ENCODE measurements around the gene ANKS1A.

ANKS1A gene

DNA sequence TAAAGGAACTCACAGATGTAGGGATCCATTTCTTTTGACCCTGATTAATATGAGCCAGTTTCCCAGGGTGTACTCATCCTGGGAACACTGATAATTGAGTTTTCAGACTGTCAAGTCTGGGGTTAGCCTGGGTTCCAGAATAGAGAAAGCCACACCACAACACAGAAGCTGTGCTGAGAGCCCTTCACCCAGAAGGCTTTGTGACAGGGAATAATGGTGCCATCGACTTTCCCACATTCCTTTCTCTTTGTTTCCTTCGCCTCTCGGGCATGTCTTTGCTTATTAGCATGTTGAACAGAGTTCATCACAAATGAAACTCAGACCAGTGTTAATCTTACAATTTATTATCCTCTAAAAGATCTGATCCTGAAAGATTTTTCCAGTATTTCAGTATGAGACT lies 157.0 kb downstream of the ANKS1A start:
- Histone ChIP-seq H3K27ac (ENCODE audit: low read length) (no peak overlapping the region), H3K27me3 (replicated peaks; ENCODE audit: insufficient read depth, low read length) (no peaks in the 10 kb centered on the region), H3K4me1 (ENCODE audit: low read length) (peaks cover 21% of the 10 kb centered on the region)

DNA sequence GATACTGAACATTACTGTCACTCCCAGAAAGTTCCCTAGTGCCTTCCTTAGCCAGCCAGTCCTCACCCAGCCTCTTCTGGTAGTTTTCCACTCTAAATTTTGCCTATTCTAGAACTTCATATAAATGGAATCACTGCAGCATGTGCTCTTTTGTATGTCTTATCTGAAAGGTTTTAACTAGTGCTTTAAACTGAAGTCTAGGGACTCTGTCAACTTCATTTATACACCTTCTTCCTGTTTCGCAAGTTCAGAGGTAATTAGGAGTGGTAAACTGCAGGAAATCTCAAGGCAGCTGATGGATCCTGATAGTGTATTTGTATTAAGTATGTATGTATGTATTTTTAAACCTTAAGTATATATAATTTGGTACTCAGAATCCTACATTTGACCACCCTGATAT lies 157.8 kb downstream of the ANKS1A start:
- DNase-seq = no peak
- Histone ChIP-seq H2AFZ (ENCODE audit: low read length) (no peak overlapping the region), H3K9me3 (replicated peaks; ENCODE audit: insufficient read depth, low read length) (no peaks in the 10 kb centered on the region), H3K36me3 (replicated peaks; ENCODE audit: insufficient read depth, low read length) (no peaks in the 10 kb centered on the region), H3K27ac (ENCODE audit: low read length) (no peak overlapping the region), H3K9ac (ENCODE audit: low read length) (no peak overlapping the region), H3F3A (ENCODE audit: insufficient read depth, low read length) (peaks cover 8% of the 10 kb centered on the region), H3K79me2 (ENCODE audit: low read length) (no peaks in the 10 kb centered on the region), H3K4me3 (ENCODE audit: low read length) (no peak overlapping the region), H3K9me2 (replicated peaks; ENCODE audit: insufficient read depth, low read length) (no peaks in the 10 kb centered on the region), H3K27me3 (replicated peaks; ENCODE audit: insufficient read depth, low read length) (no peaks in the 10 kb centered on the region), H4K20me1 (ENCODE audit: insufficient read depth, low read length) (no peaks in the 10 kb centered on the region), H3K4me1 (ENCODE audit: low read length) (peaks cover 21% of the 10 kb centered on the region), H3K4me2 (ENCODE audit: low read depth, low read length) (no peak overlapping the region)
- TF ChIP-seq EZH2phosphoT487 (IDR thresholded peaks at IDR 0.05; ENCODE audit: low read length) (no peak), EZH2 (optimal IDR thresholded peaks at IDR 0.05; ENCODE audit: low read depth, low read length) (no peak)
- TF ChIP-seq, protein P1, sequence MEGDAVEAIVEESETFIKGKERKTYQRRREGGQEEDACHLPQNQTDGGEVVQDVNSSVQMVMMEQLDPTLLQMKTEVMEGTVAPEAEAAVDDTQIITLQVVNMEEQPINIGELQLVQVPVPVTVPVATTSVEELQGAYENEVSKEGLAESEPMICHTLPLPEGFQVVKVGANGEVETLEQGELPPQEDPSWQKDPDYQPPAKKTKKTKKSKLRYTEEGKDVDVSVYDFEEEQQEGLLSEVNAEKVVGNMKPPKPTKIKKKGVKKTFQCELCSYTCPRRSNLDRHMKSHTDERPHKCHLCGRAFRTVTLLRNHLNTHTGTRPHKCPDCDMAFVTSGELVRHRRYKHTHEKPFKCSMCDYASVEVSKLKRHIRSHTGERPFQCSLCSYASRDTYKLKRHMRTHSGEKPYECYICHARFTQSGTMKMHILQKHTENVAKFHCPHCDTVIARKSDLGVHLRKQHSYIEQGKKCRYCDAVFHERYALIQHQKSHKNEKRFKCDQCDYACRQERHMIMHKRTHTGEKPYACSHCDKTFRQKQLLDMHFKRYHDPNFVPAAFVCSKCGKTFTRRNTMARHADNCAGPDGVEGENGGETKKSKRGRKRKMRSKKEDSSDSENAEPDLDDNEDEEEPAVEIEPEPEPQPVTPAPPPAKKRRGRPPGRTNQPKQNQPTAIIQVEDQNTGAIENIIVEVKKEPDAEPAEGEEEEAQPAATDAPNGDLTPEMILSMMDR (IDR thresholded peaks at IDR 0.05; ENCODE audit: low read length) = no peak

More for the DNA sequence above, 157.0 kb downstream of the ANKS1A start:
- Histone ChIP-seq H2AFZ (ENCODE audit: low read length) (no peak overlapping the region), H3K36me3 (replicated peaks; ENCODE audit: insufficient read depth, low read length) (no peaks in the 10 kb centered on the region), H3F3A (ENCODE audit: insufficient read depth, low read length) (peaks cover 8% of the 10 kb centered on the region), H3K4me3 (ENCODE audit: low read length) (no peak overlapping the region), H3K79me2 (ENCODE audit: low read length) (no peaks in the 10 kb centered on the region), H3K9me2 (replicated peaks; ENCODE audit: insufficient read depth, low read length) (no peaks in the 10 kb centered on the region), H3K4me2 (ENCODE audit: low read depth, low read length) (no peak overlapping the region), H3K9me3 (replicated peaks; ENCODE audit: insufficient read depth, low read length) (no peaks in the 10 kb centered on the region), H4K20me1 (ENCODE audit: insufficient read depth, low read length) (no peaks in the 10 kb centered on the region), H3K9ac (ENCODE audit: low read length) (no peak overlapping the region)
- TF ChIP-seq EZH2phosphoT487 (IDR thresholded peaks at IDR 0.05; ENCODE audit: low read length) = no peak
- no peak for TF ChIP-seq EZH2 (optimal IDR thresholded peaks at IDR 0.05; ENCODE audit: low read depth, low read length)
- TF ChIP-seq, protein P1 (IDR thresholded peaks at IDR 0.05; ENCODE audit: low read length) = no peak
- no peak for DNase-seq

DNA sequence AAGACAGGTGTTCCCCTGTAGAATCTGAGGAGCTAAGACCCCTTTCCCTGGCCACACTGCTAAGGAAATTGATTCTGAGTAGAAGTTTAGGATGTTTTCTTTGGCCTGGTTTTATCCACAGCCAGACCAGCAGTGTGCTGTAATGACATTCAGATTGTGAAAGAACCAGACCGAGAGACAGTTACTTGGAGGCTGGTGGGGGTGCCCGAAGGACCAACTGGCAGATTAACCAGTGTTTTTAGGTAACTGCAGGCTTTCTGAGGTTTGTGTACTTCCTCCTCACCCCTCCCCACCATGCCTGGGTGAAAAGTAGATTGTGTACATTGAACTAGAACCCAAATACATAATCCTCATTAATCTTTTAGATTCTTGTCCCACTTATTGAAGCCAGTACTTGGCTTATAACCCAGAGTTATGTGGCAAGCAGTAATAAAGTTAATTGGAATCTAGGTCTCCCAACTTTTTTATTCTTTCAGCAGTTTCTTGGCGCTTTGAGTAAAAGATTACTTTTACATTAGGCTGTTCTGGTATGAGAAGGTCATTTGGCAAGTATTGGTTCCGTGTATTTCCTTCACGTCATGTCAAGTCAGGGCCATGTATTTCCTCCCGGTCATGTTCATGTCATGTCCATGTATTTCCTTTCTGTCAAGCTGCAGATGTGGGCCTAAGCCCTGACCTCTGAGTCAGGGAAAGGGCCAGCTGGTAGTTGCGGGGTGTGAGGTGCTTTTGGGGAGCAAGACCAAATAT lies 158.4 kb downstream of the ANKS1A start:
- Histone ChIP-seq H4K20me1 (ENCODE audit: insufficient read depth, low read length) (no peaks in the 10 kb centered on the region), H3F3A (ENCODE audit: insufficient read depth, low read length) (peaks cover 8% of the 10 kb centered on the region), H3K4me3 (ENCODE audit: low read length) (no peak overlapping the region), H3K9ac (ENCODE audit: low read length) (no peak overlapping the region), H3K27me3 (replicated peaks; ENCODE audit: insufficient read depth, low read length) (no peaks in the 10 kb centered on the region), H3K9me2 (replicated peaks; ENCODE audit: insufficient read depth, low read length) (no peaks in the 10 kb centered on the region), H2AFZ (ENCODE audit: low read length) (no peak overlapping the region), H3K79me2 (ENCODE audit: low read length) (no peaks in the 10 kb centered on the region), H3K36me3 (replicated peaks; ENCODE audit: insufficient read depth, low read length) (no peaks in the 10 kb centered on the region), H3K9me3 (replicated peaks; ENCODE audit: insufficient read depth, low read length) (no peaks in the 10 kb centered on the region), H3K4me1 (ENCODE audit: low read length) (peaks cover 21% of the 10 kb centered on the region), H3K4me2 (ENCODE audit: low read depth, low read length) (no peak overlapping the region), H3K27ac (ENCODE audit: low read length) (no peak overlapping the region)
- TF ChIP-seq EZH2 (optimal IDR thresholded peaks at IDR 0.05; ENCODE audit: low read depth, low read length) (no peak), EZH2phosphoT487 (IDR thresholded peaks at IDR 0.05; ENCODE audit: low read length) (no peak)
- TF ChIP-seq, protein P1 (IDR thresholded peaks at IDR 0.05; ENCODE audit: low read length) = no peak
- peak; percentile 8 for DNase-seq

Data from MM.1S (cell line).